Astrocyte (in vitro differentiated cells and primary cell): ENCODE data around the gene FBXO4. TPM values are rescaled to one million over a fixed set of nuclear protein-coding genes. Genes with fewer than 3 reads are reported as not detected.

Source experiments
- DNase-seq: peaks from one replicate; pipeline ENCODE4 v3.0.0-alpha.2; 2010; ENCODE audit warnings: low read depth
- FAIRE-seq: peaks from 2 replicates; lab custom pipeline; 2011; peaks lifted over from hg19 to GRCh38; lab: Jason Lieb, UNC
- H2AFZ ChIP-seq: 2 replicates; pipeline ENCODE4 v1.6.0; 2012; ENCODE audit warnings: low read depth, low read length, inconsistent platforms
- H3K27ac ChIP-seq: 2 replicates; pipeline ENCODE4 v1.5.1; 2011; ENCODE audit warnings: low read depth, low read length, inconsistent platforms
- H3K27me3 ChIP-seq: 2 replicates; pipeline ENCODE4 v1.6.0; 2011; ENCODE audit warnings: low read length, inconsistent platforms; ENCODE audit not compliant: insufficient read depth
- H3K36me3 ChIP-seq: 2 replicates; pipeline ENCODE4 v1.5.1; 2011; ENCODE audit warnings: low read length, inconsistent platforms; ENCODE audit not compliant: insufficient read depth
- H3K4me1 ChIP-seq: 2 replicates; pipeline ENCODE4 v1.5.1; 2011; ENCODE audit warnings: low read length, inconsistent platforms; ENCODE audit not compliant: insufficient read depth
- H3K4me2 ChIP-seq: 2 replicates; pipeline ENCODE4 v1.6.0; 2012; ENCODE audit warnings: low read length, inconsistent platforms
- H3K4me3 ChIP-seq: 2 replicates; pipeline ENCODE4 v1.5.1; 2011; ENCODE audit warnings: low read depth, mild to moderate bottlenecking, low read length, inconsistent platforms; ENCODE audit not compliant: insufficient read depth
- H3K79me2 ChIP-seq: 2 replicates; pipeline ENCODE4 v1.6.0; 2012; ENCODE audit warnings: mild to moderate bottlenecking, low read length, inconsistent platforms; ENCODE audit not compliant: insufficient read depth
- H3K9ac ChIP-seq: 2 replicates; pipeline ENCODE4 v1.6.0; 2012; ENCODE audit warnings: mild to moderate bottlenecking, low read length, inconsistent platforms
- H3K9me3 ChIP-seq: 2 replicates; pipeline ENCODE4 v1.5.1; 2012; ENCODE audit warnings: low read depth, mild to moderate bottlenecking, low read length, inconsistent platforms; ENCODE audit not compliant: insufficient read depth
- H4K20me1 ChIP-seq: 2 replicates; pipeline ENCODE4 v1.6.0; 2012; ENCODE audit warnings: low read length, inconsistent platforms; ENCODE audit not compliant: insufficient read depth
- H3K27ac Mint-ChIP-seq: one replicate; pipeline ENCODE4 v1.8.0; 2021; ENCODE audit warnings: mild to moderate bottlenecking, mixed read lengths; ENCODE audit not compliant: unreplicated experiment
- H3K27me3 Mint-ChIP-seq: one replicate; pipeline ENCODE4 v1.8.0; 2021; ENCODE audit warnings: low read depth, mixed read lengths; ENCODE audit not compliant: unreplicated experiment
- H3K36me3 Mint-ChIP-seq: one replicate; pipeline ENCODE4 v1.8.0; 2021; ENCODE audit warnings: low read depth, mixed read lengths; ENCODE audit not compliant: unreplicated experiment
- H3K4me1 Mint-ChIP-seq: one replicate; pipeline ENCODE4 v1.8.0; 2021; ENCODE audit warnings: low read depth, mixed read lengths; ENCODE audit not compliant: unreplicated experiment
- H3K4me3 Mint-ChIP-seq: one replicate; pipeline ENCODE4 v1.8.0; 2021; ENCODE audit warnings: mild to moderate bottlenecking, moderate library complexity, mixed read lengths; ENCODE audit not compliant: unreplicated experiment
- H3K9me3 Mint-ChIP-seq: one replicate; pipeline ENCODE4 v1.8.0; 2021; ENCODE audit warnings: mild to moderate bottlenecking, mixed read lengths; ENCODE audit not compliant: unreplicated experiment
- EZH2 ChIP-seq: IDR thresholded peaks from 2 replicates; pipeline ENCODE4 v1.6.1; 2012; ENCODE audit warnings: mild to moderate bottlenecking, low read length, inconsistent platforms; ENCODE audit not compliant: insufficient read depth
- total RNA-seq: library from RNA; stranded (reverse); gene quantifications from 2 replicates; pipeline ENCODE4 v1.2.1, GENCODE V29; 2021
- TF ChIP-seq, protein P1 (sequence below): IDR thresholded peaks from 2 replicates; pipeline ENCODE4 v1.5.1; 2011; ENCODE audit warnings: low read depth, mild to moderate bottlenecking, inconsistent platforms, low read length, moderate library complexity; ENCODE audit not compliant: insufficient read depth

The FBXO4 gene
- total RNA-seq, 1 donor from 2014 or later = 2.0 TPM

- H3K27me3 ChIP-seq = no peaks in the 10 kb centered on the region
- H3K4me1 Mint-ChIP-seq = peaks cover 23% of the 10 kb centered on the region
- H3K27ac ChIP-seq = peak overlapping the region; percentile 75
- FAIRE-seq (peak; percentile 26), DNase-seq (peak; percentile 84)
- peaks cover 12% of the 10 kb centered on the region for H3K4me1 ChIP-seq
- H4K20me1 ChIP-seq = no peaks in the 10 kb centered on the region
- TF ChIP-seq, protein P1, sequence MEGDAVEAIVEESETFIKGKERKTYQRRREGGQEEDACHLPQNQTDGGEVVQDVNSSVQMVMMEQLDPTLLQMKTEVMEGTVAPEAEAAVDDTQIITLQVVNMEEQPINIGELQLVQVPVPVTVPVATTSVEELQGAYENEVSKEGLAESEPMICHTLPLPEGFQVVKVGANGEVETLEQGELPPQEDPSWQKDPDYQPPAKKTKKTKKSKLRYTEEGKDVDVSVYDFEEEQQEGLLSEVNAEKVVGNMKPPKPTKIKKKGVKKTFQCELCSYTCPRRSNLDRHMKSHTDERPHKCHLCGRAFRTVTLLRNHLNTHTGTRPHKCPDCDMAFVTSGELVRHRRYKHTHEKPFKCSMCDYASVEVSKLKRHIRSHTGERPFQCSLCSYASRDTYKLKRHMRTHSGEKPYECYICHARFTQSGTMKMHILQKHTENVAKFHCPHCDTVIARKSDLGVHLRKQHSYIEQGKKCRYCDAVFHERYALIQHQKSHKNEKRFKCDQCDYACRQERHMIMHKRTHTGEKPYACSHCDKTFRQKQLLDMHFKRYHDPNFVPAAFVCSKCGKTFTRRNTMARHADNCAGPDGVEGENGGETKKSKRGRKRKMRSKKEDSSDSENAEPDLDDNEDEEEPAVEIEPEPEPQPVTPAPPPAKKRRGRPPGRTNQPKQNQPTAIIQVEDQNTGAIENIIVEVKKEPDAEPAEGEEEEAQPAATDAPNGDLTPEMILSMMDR = no peak
- TF ChIP-seq EZH2 = no peak
- no peak overlapping the region for H3K4me3 Mint-ChIP-seq
- H3K4me3 ChIP-seq = no peak overlapping the region
- no peaks in the 10 kb centered on the region for H3K27me3 Mint-ChIP-seq
- H3K9me3 ChIP-seq = no peaks in the 10 kb centered on the region
- H3K79me2 ChIP-seq = peaks cover 35% of the 10 kb centered on the region
- peaks cover 30% of the 10 kb centered on the region for H3K36me3 ChIP-seq
- no peak overlapping the region for H2AFZ ChIP-seq
- no peaks in the 10 kb centered on the region for H3K9me3 Mint-ChIP-seq
- peak overlapping the region; percentile 68 for H3K9ac ChIP-seq
- H3K27ac Mint-ChIP-seq = peak overlapping the region; percentile 91
- H3K4me2 ChIP-seq = peak overlapping the region; percentile 66
- peaks cover 5% of the 10 kb centered on the region for H3K36me3 Mint-ChIP-seq
These were observed 16.6 kb upstream of the FBXO4 start for GRCh38 chr5:41908374-41909079.

- Histone ChIP-seq H3K79me2 (no peaks in the 10 kb centered on the region), H3K27ac (no peak overlapping the region), H3K9ac (no peak overlapping the region), H3K4me1 (peaks cover 5% of the 10 kb centered on the region), H3K27me3 (no peaks in the 10 kb centered on the region), H2AFZ (no peak overlapping the region), H3K4me3 (no peak overlapping the region), H4K20me1 (no peaks in the 10 kb centered on the region), H3K36me3 (peaks cover 30% of the 10 kb centered on the region), H3K4me2 (no peak overlapping the region), H3K9me3 (no peaks in the 10 kb centered on the region)
- TF ChIP-seq, protein P1 = no peak
- no peak for TF ChIP-seq EZH2
- Mint-ChIP-seq H3K4me3 (no peak overlapping the region), H3K27ac (no peak overlapping the region), H3K4me1 (peaks cover 13% of the 10 kb centered on the region), H3K27me3 (no peaks in the 10 kb centered on the region), H3K9me3 (no peaks in the 10 kb centered on the region), H3K36me3 (peaks cover 2% of the 10 kb centered on the region)
- DNase-seq (no peak), FAIRE-seq (no peak)
These were observed 7.0 kb upstream of the FBXO4 start for GRCh38 chr5:41918105-41918504.

GRCh38 chr5:41921166-41921565, 3.9 kb upstream of the FBXO4 start:
- Mint-ChIP-seq H3K27me3 (no peaks in the 10 kb centered on the region), H3K36me3 (peaks cover 2% of the 10 kb centered on the region), H3K4me3 (no peak overlapping the region), H3K9me3 (no peaks in the 10 kb centered on the region), H3K27ac (peak overlapping the region; percentile 92), H3K4me1 (peaks cover 13% of the 10 kb centered on the region)
- DNase-seq (no peak), FAIRE-seq (no peak)
- no peak for TF ChIP-seq EZH2
- TF ChIP-seq, protein P1 = no peak
- Histone ChIP-seq H3K36me3 (peaks cover 22% of the 10 kb centered on the region), H3K9me3 (no peaks in the 10 kb centered on the region), H3K27me3 (no peaks in the 10 kb centered on the region), H3K27ac (no peak overlapping the region), H3K79me2 (no peaks in the 10 kb centered on the region), H2AFZ (no peak overlapping the region), H3K4me2 (no peak overlapping the region), H3K4me3 (no peak overlapping the region), H3K9ac (no peak overlapping the region), H3K4me1 (peaks cover 14% of the 10 kb centered on the region), H4K20me1 (no peaks in the 10 kb centered on the region)
